ENCODE data around the gene SLC9C2.

DNA sequence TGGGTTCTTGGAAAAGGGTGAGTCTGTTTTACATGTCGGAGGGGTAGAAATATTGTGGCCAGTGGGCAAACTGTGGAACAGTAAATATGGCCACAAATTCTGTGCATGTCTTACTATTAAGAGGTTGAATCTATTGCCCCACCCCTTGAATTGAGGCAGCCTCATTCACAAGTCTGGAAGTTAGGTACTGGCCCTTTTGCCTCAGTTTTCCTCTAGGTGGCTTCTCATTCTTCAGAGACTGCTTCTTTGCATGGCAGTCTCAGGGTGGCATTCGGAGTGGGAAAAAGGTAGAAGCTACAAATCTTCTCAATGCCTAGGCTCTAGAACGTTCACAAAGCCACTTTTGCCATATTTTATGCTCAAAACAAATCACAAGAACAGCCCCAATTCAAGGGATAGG lies 57.2 kb downstream of the SLC9C2 start:
- TF ChIP-seq, protein P1, sequence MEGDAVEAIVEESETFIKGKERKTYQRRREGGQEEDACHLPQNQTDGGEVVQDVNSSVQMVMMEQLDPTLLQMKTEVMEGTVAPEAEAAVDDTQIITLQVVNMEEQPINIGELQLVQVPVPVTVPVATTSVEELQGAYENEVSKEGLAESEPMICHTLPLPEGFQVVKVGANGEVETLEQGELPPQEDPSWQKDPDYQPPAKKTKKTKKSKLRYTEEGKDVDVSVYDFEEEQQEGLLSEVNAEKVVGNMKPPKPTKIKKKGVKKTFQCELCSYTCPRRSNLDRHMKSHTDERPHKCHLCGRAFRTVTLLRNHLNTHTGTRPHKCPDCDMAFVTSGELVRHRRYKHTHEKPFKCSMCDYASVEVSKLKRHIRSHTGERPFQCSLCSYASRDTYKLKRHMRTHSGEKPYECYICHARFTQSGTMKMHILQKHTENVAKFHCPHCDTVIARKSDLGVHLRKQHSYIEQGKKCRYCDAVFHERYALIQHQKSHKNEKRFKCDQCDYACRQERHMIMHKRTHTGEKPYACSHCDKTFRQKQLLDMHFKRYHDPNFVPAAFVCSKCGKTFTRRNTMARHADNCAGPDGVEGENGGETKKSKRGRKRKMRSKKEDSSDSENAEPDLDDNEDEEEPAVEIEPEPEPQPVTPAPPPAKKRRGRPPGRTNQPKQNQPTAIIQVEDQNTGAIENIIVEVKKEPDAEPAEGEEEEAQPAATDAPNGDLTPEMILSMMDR (IDR thresholded peaks at IDR 0.05) = no peak
- TF ChIP-seq POLR2A (IDR thresholded peaks at IDR 0.05) = no peak
